Measurements from ENCODE around the gene ATP11A.
"Not testable (repeated sequence)": the region's sequence is repeated elsewhere in the genome, so short reads cannot be mapped to it uniquely, and the experiment has no call there.

Gene ATP11A

GRCh38 chr13:112670864-112671263 is 19.0 kb upstream of the ATP11A start:
- no peak for DNase-seq (ENCODE audit: low spot score)

- no peak for DNase-seq (ENCODE audit: low spot score)
Measured at GRCh38 chr13:112671359-112671758, 18.5 kb upstream of the ATP11A start.

GRCh38 chr13:112672651-112673284 is 17.1 kb upstream of the ATP11A start:
- DNase-seq (ENCODE audit: low spot score): no peak

- no peak for DNase-seq (ENCODE audit: low spot score)
Measured at GRCh38 chr13:112674412-112675365, 15.1 kb upstream of the ATP11A start.

- no peak for DNase-seq (ENCODE audit: low spot score)
Measured at GRCh38 chr13:112675366-112675756, 14.5 kb upstream of the ATP11A start.

GRCh38 chr13:112677421-112677962 is 12.3 kb upstream of the ATP11A start:
- DNase-seq (ENCODE audit: low spot score): not testable (repeated sequence)

GRCh38 chr13:112679381-112679780 is 10.5 kb upstream of the ATP11A start:
- DNase-seq (ENCODE audit: low spot score): no peak

- no peak for DNase-seq (ENCODE audit: low spot score)
Measured at GRCh38 chr13:112679932-112680677, 9.7 kb upstream of the ATP11A start.

- no peak for DNase-seq (ENCODE audit: low spot score)
Measured at GRCh38 chr13:112680741-112681360, 9.0 kb upstream of the ATP11A start.

GRCh38 chr13:112683581-112683980 is 6.3 kb upstream of the ATP11A start:
- DNase-seq (ENCODE audit: low spot score): no peak

GRCh38 chr13:112684071-112684845 is 5.6 kb upstream of the ATP11A start:
- DNase-seq (ENCODE audit: low spot score): no peak

- DNase-seq (ENCODE audit: low spot score): peak; percentile 19
Measured at GRCh38 chr13:112685189-112685805, 4.5 kb upstream of the ATP11A start.

GRCh38 chr13:112685896-112686295 is 3.9 kb upstream of the ATP11A start:
- DNase-seq (ENCODE audit: low spot score): peak; percentile 13

GRCh38 chr13:112686364-112686763 is 3.5 kb upstream of the ATP11A start:
- no peak for DNase-seq (ENCODE audit: low spot score)

- no peak for DNase-seq (ENCODE audit: low spot score)
Measured at GRCh38 chr13:112686987-112687386, 2.9 kb upstream of the ATP11A start.

- no peak for DNase-seq (ENCODE audit: low spot score)
Measured at GRCh38 chr13:112687836-112688559, 1.8 kb upstream of the ATP11A start.

- peak; percentile 26 for DNase-seq (ENCODE audit: low spot score)
Measured at GRCh38 chr13:112688560-112689302, 1.1 kb upstream of the ATP11A start.

GRCh38 chr13:112690283-112690929 is 568 bp downstream of the ATP11A start:
- DNase-seq (ENCODE audit: low spot score): peak; percentile 39

- DNase-seq (ENCODE audit: low spot score): no peak
Measured at GRCh38 chr13:112692104-112692503, 2.3 kb downstream of the ATP11A start.
